HEK293 (cell line): Measurements from ENCODE around the gene EVL.

Experiments used
- CTCF ChIA-PET: fragments of 350-600 bp; formaldehyde crosslinking; extraction: SDS; loops from one replicate; lab custom pipeline; 2021; ENCODE audit warnings: antibody characterized with exemption; lab: Yijun Ruan, JAX
- POLR2A ChIA-PET: fragments of 300-600 bp; formaldehyde crosslinking; extraction: SDS; loops from one replicate; lab custom pipeline; 2020; ENCODE audit warnings: antibody characterized with exemption, inconsistent platforms; lab: Yijun Ruan, JAX
- H3K27ac ChIP-seq: fragments of 200-500 bp; sonication (Bioruptor generic); 2 replicates; pipeline ENCODE4 v1.5.1; 2014; ENCODE audit warnings: low read depth, low read length, control low read depth, inconsistent platforms; ENCODE audit errors: extremely low read depth
- H3K36me3 ChIP-seq, 2 experiments: fragments of 200-500 bp in 1 of 2; sonication (Bioruptor generic) in 1 of 2; 1 replicate in 1 of 2; 2 replicates in 1 of 2; pipeline ENCODE4 v1.5.1; 2014 to 2017; ENCODE audit warnings: inconsistent platforms in 2 of 2, low read length in 2 of 2; ENCODE audit not compliant: control insufficient read depth in 2 of 2, insufficient read depth in 1 of 2
- H3K4me1 ChIP-seq: fragments of 200-500 bp; sonication (Bioruptor generic); 2 replicates; pipeline ENCODE4 v1.5.1; 2014; ENCODE audit warnings: mild to moderate bottlenecking, low read length, inconsistent platforms; ENCODE audit not compliant: control insufficient read depth, insufficient read depth
- H3K4me3 ChIP-seq: 2 replicates; pipeline ENCODE4 v1.5.1; 2011; ENCODE audit warnings: low read depth, mild to moderate bottlenecking, control low read depth, low read length, moderate library complexity
- H3K9me3 ChIP-seq: fragments of 200-500 bp; sonication (Bioruptor generic); 2 replicates; pipeline ENCODE4 v1.5.1; 2014; ENCODE audit warnings: low read depth, low read length, inconsistent platforms; ENCODE audit not compliant: control insufficient read depth, insufficient read depth
- GFI1B ChIP-seq: fragments of 450-650 bp; formaldehyde crosslinking; IDR thresholded peaks from 2 replicates; pipeline ENCODE4 v1.5.1; 2016; ENCODE audit warnings: missing biosample characterization, missing genetic modification characterization
- KLF17 ChIP-seq: fragments of 450-650 bp; formaldehyde crosslinking; IDR thresholded peaks from 2 replicates; pipeline ENCODE4 v1.5.1; 2016; ENCODE audit warnings: missing biosample characterization, missing genetic modification characterization
- PRDM2 ChIP-seq: fragments of 450-650 bp; formaldehyde crosslinking; IDR thresholded peaks from 2 replicates; pipeline ENCODE4 v1.5.1; 2016; ENCODE audit warnings: missing biosample characterization, missing genetic modification characterization, borderline replicate concordance
- SALL2 ChIP-seq: fragments of 450-650 bp; formaldehyde crosslinking; IDR thresholded peaks from 2 replicates; pipeline ENCODE4 v1.5.0; 2017; ENCODE audit warnings: missing biosample characterization, mild to moderate bottlenecking, missing genetic modification characterization, borderline replicate concordance
- SCRT2 ChIP-seq: fragments of 450-650 bp; formaldehyde crosslinking; IDR thresholded peaks from 2 replicates; pipeline ENCODE4 v1.5.1; 2016; ENCODE audit warnings: missing biosample characterization, missing genetic modification characterization
- ZBTB17 ChIP-seq: fragments of 450-650 bp; formaldehyde crosslinking; IDR thresholded peaks from 2 replicates; pipeline ENCODE4 v1.5.1; 2016; ENCODE audit warnings: missing biosample characterization, missing genetic modification characterization
- ZBTB6 ChIP-seq: fragments of 450-650 bp; formaldehyde crosslinking; IDR thresholded peaks from 2 replicates; pipeline ENCODE4 v1.5.1; 2017; ENCODE audit warnings: missing biosample characterization, missing genetic modification characterization
- ZNF221 ChIP-seq: fragments of 450-650 bp; formaldehyde crosslinking; IDR thresholded peaks from 2 replicates; pipeline ENCODE4 v1.5.1; 2017; ENCODE audit warnings: missing biosample characterization, missing genetic modification characterization, borderline replicate concordance
- ZNF266 ChIP-seq: fragments of 450-650 bp; formaldehyde crosslinking; IDR thresholded peaks from 2 replicates; pipeline ENCODE4 v1.5.1; 2016; ENCODE audit warnings: missing biosample characterization, missing genetic modification characterization, low read depth
- ZNF324 ChIP-seq: fragments of 450-650 bp; formaldehyde crosslinking; IDR thresholded peaks from 2 replicates; pipeline ENCODE4 v1.5.1; 2016; ENCODE audit warnings: missing biosample characterization, missing genetic modification characterization
- ZNF362 ChIP-seq: fragments of 450-650 bp; formaldehyde crosslinking; IDR thresholded peaks from 2 replicates; pipeline ENCODE4 v1.5.1; 2016; ENCODE audit warnings: missing biosample characterization, missing genetic modification characterization
- ZNF423 ChIP-seq: fragments of 450-650 bp; formaldehyde crosslinking; IDR thresholded peaks from 2 replicates; pipeline ENCODE4 v1.5.1; 2016; ENCODE audit warnings: missing biosample characterization, missing genetic modification characterization
- ZNF433 ChIP-seq: fragments of 450-650 bp; formaldehyde crosslinking; IDR thresholded peaks from 2 replicates; pipeline ENCODE4 v1.5.1; 2016; ENCODE audit warnings: missing biosample characterization, missing genetic modification characterization, low read depth
- ZNF600 ChIP-seq: fragments of 450-650 bp; formaldehyde crosslinking; IDR thresholded peaks from 2 replicates; pipeline ENCODE4 v1.5.1; 2016; ENCODE audit warnings: missing biosample characterization, missing genetic modification characterization
- ZNF677 ChIP-seq: fragments of 450-650 bp; IDR thresholded peaks from 2 replicates; pipeline ENCODE4 v1.5.0; 2018; ENCODE audit warnings: missing biosample characterization, mild to moderate bottlenecking, missing genetic modification characterization, moderate library complexity
- ZNF701 ChIP-seq: fragments of 450-650 bp; formaldehyde crosslinking; IDR thresholded peaks from 2 replicates; pipeline ENCODE4 v1.5.1; 2016; ENCODE audit warnings: missing biosample characterization, missing genetic modification characterization
- ZNF707 ChIP-seq: fragments of 450-650 bp; formaldehyde crosslinking; IDR thresholded peaks from 2 replicates; pipeline ENCODE4 v1.5.1; 2016; ENCODE audit warnings: missing biosample characterization, missing genetic modification characterization
- ZNF768 ChIP-seq: fragments of 450-650 bp; formaldehyde crosslinking; IDR thresholded peaks from 2 replicates; pipeline ENCODE4 v1.5.1; 2018; ENCODE audit warnings: missing biosample characterization, mild to moderate bottlenecking, missing genetic modification characterization
- ZNF830 ChIP-seq: fragments of 450-650 bp; IDR thresholded peaks from 2 replicates; pipeline ENCODE4 v1.5.0; 2018; ENCODE audit warnings: missing biosample characterization, missing genetic modification characterization, low read depth, mild to moderate bottlenecking, moderate library complexity

EVL gene

GRCh38 chr14:100122481-100123223 lies 57.4 kb downstream of the EVL start:
- no peak overlapping the region for H3K27ac ChIP-seq
- H3K9me3 ChIP-seq, result no peaks in the 10 kb centered on the region
- TF ChIP-seq ZNF324 (tag by site-specific recombination), result no peak
- no peak for TF ChIP-seq ZNF266
- TF ChIP-seq ZNF701, result no peak
- TF ChIP-seq PRDM2, result no peak
- TF ChIP-seq ZNF768 (tag by site-specific recombination), result no peak
- TF ChIP-seq ZNF221, result no peak
- H3K4me1 ChIP-seq, result no peaks in the 10 kb centered on the region
- peaks cover 0 to 35% of the 10 kb centered on the region in 2 experiments; a peak in 2 of 3 replicates for H3K36me3 ChIP-seq
- H3K4me3 ChIP-seq, result no peak overlapping the region
- CTCF ChIA-PET, result interaction anchor here (0.6 kb wide), 1 partner anchor 148 kb away, joined by 4 read pairs; no protein-coding TSS in a partner anchor
- POLR2A ChIA-PET, result no interaction called here

GRCh38 chr14:100123618-100124017 lies 58.4 kb downstream of the EVL start:
- ChIA-PET CTCF (no interaction called here), POLR2A (no interaction called here)
- Histone ChIP-seq H3K4me1 (no peaks in the 10 kb centered on the region), H3K27ac (no peak overlapping the region), H3K9me3 (no peaks in the 10 kb centered on the region), H3K4me3 (no peak overlapping the region), H3K36me3 (peaks cover 0 to 38% of the 10 kb centered on the region in 2 experiments; a peak in 2 of 3 replicates)
- TF ChIP-seq ZNF423 (no peak), GFI1B (tag by site-specific recombination) (no peak), ZNF600 (tag by site-specific recombination) (no peak), ZNF830 (no peak), ZBTB17 (tag by site-specific recombination) (no peak), ZNF362 (tag by site-specific recombination) (no peak), ZNF707 (no peak), SALL2 (tag by site-specific recombination) (no peak), ZNF433 (tag by site-specific recombination) (no peak), ZNF677 (tag by site-specific recombination) (no peak), SCRT2 (no peak), PRDM2 (no peak), KLF17 (tag by site-specific recombination) (no peak), ZBTB6 (no peak)
